GM23338 (cell line): Measurements from ENCODE around the gene DDX24. TPM values are rescaled to one million over a fixed set of nuclear protein-coding genes. Genes with fewer than 3 reads are reported as not detected.

Experiments
- ATAC-seq: fragments of 200-7000 bp; cut with Tn5 transposase; 3 replicates; pipeline ENCODE4 v1.9.1; 2020
- DNase-seq: peaks from one replicate; pipeline ENCODE4 v3.0.0-alpha.2; 2015; ENCODE audit warnings: low spot score
- H2AFZ ChIP-seq: fragments of 200-600 bp; sonication (generic); 2 replicates; pipeline ENCODE4 v1.8.0; 2016; ENCODE audit warnings: antibody characterized with exemption, mild to moderate bottlenecking, moderate library complexity
- H3F3A ChIP-seq: fragments of 200-600 bp; sonication (generic); replicated peaks from 2 replicates; pipeline ENCODE4 v1.8.0; 2017; ENCODE audit warnings: antibody characterized with exemption, mixed run types, low read depth
- H3K27ac ChIP-seq: fragments of 200-600 bp; sonication (generic); 2 replicates; pipeline ENCODE4 v1.6.1; 2016; ENCODE audit warnings: low read depth
- H3K27me3 ChIP-seq: fragments of 200-600 bp; sonication (generic); 2 replicates; pipeline ENCODE4 v1.8.0; 2016; ENCODE audit warnings: mild to moderate bottlenecking, mixed run types, moderate library complexity; ENCODE audit not compliant: insufficient read depth
- H3K36me3 ChIP-seq: fragments of 200-600 bp; sonication (generic); 2 replicates; pipeline ENCODE4 v1.8.0; 2016; ENCODE audit warnings: mild to moderate bottlenecking; ENCODE audit not compliant: insufficient read depth
- H3K4me1 ChIP-seq: fragments of 200-600 bp; sonication (generic); 2 replicates; pipeline ENCODE4 v1.8.0; 2016; ENCODE audit warnings: mild to moderate bottlenecking, moderate library complexity; ENCODE audit not compliant: insufficient read depth
- H3K4me2 ChIP-seq: fragments of 200-600 bp; sonication (generic); 2 replicates; pipeline ENCODE4 v1.7.1; 2017; ENCODE audit warnings: mixed run types
- H3K4me3 ChIP-seq: fragments of 200-600 bp; sonication (generic); 2 replicates; pipeline ENCODE4 v1.6.1; 2016; ENCODE audit warnings: mixed run types
- H3K79me2 ChIP-seq: fragments of 200-600 bp; sonication (generic); replicated peaks from 2 replicates; pipeline ENCODE4 v1.8.0; 2017; ENCODE audit warnings: mild to moderate bottlenecking; ENCODE audit not compliant: insufficient read depth
- H3K9me2 ChIP-seq: fragments of 200-600 bp; sonication (generic); 2 replicates; pipeline ENCODE4 v1.8.0; 2017; ENCODE audit not compliant: insufficient read depth
- H4K20me1 ChIP-seq: fragments of 200-600 bp; sonication (generic); replicated peaks from 2 replicates; pipeline ENCODE4 v1.8.0; 2017; ENCODE audit warnings: mild to moderate bottlenecking; ENCODE audit not compliant: insufficient read depth
- H3K27ac Mint-ChIP-seq: 2 replicates; pipeline ENCODE4 v1.8.0; 2020; ENCODE audit warnings: inconsistent platforms, mild to moderate bottlenecking, moderate library complexity, mixed read lengths
- H3K27me3 Mint-ChIP-seq: 3 replicates; pipeline ENCODE4 v1.8.0; 2022; ENCODE audit warnings: low read depth, mild to moderate bottlenecking, moderate library complexity, mixed read lengths, inconsistent platforms; ENCODE audit not compliant: insufficient read depth, poor library complexity
- H3K36me3 Mint-ChIP-seq: 3 replicates; pipeline ENCODE4 v1.8.0; 2021; ENCODE audit warnings: low read depth, mild to moderate bottlenecking, inconsistent platforms, moderate library complexity, mixed read lengths
- H3K4me1 Mint-ChIP-seq: 3 replicates; pipeline ENCODE4 v1.8.0; 2020; ENCODE audit warnings: mild to moderate bottlenecking, inconsistent platforms, mixed read lengths
- H3K4me3 Mint-ChIP-seq: 3 replicates; pipeline ENCODE4 v1.8.0; 2021; ENCODE audit warnings: moderate library complexity, mild to moderate bottlenecking, inconsistent platforms, mixed read lengths
- H3K9me3 Mint-ChIP-seq: 3 replicates; pipeline ENCODE4 v1.8.0; 2020; ENCODE audit warnings: moderate library complexity, mild to moderate bottlenecking, inconsistent platforms, mixed read lengths
- CREB1 ChIP-seq: fragments of 250-450 bp; sonication (Bioruptor Pico); IDR thresholded peaks from 2 replicates; pipeline ENCODE4 v1.5.0; 2020; ENCODE audit warnings: low read depth, mild to moderate bottlenecking, moderate library complexity
- ETS1 ChIP-seq: IDR thresholded peaks from 2 replicates; pipeline ENCODE4 v1.6.1; 2016; ENCODE audit warnings: antibody characterized with exemption
- NANOG ChIP-seq: IDR thresholded peaks from 2 replicates; pipeline ENCODE4 v1.6.1; 2016; ENCODE audit warnings: antibody characterized with exemption, borderline replicate concordance
- POLR2AphosphoS5 ChIP-seq: IDR thresholded peaks from 2 replicates; pipeline ENCODE4 v1.6.1; 2016; ENCODE audit warnings: antibody characterized with exemption, low read depth
- REST ChIP-seq: IDR thresholded peaks from one replicate; pipeline ENCODE4 v1.6.1; 2018; ENCODE audit warnings: antibody characterized with exemption; ENCODE audit not compliant: unreplicated experiment
- STAT1 ChIP-seq: IDR thresholded peaks from one replicate; pipeline ENCODE4 v1.6.1; 2016; ENCODE audit warnings: antibody characterized with exemption; ENCODE audit not compliant: unreplicated experiment
- ZNF331 ChIP-seq: fragments of 250-450 bp; sonication (Bioruptor Pico); IDR thresholded peaks from 2 replicates; pipeline ENCODE4 v1.5.0; 2020; ENCODE audit warnings: low read depth, mild to moderate bottlenecking, moderate library complexity
- ZNF462 ChIP-seq: fragments of 250-450 bp; sonication (Bioruptor Pico); IDR thresholded peaks from 2 replicates; pipeline ENCODE4 v1.5.0; 2020; ENCODE audit warnings: mild to moderate bottlenecking, moderate library complexity
- polyA plus RNA-seq: library from polyadenylated mRNA; unstranded; fragments of >200 nt; fragmentation: Nextera tagmentation; extraction: Ambion mirVana; gene quantifications from 2 replicates; pipeline ENCODE4 v1.2.1, GENCODE V29; 2016
- total RNA-seq: library from RNA; depleted of rRNA; stranded (reverse); fragments of >200 nt; shearing (Covaris generic); gene quantifications from 2 replicates; pipeline ENCODE4 v1.2.3, GENCODE V29; 2014

Gene DDX24
- total and polyA plus RNA-seq, 2 experiments from 2014 or later = 150 to 265 TPM

- TF ChIP-seq REST = no peak
Measured at GRCh38 chr14:94080621-94081385, at the start of gene DDX24, which contains the start of gene IFI27L1 (continued).

- DNase-seq = peak; percentile 73
- H3K9me3 Mint-ChIP-seq = peaks cover 3% of the 10 kb centered on the region; the same call in 2 of the 3 replicates
- peak overlapping the region; percentile 85 for H3K27ac Mint-ChIP-seq
- Histone ChIP-seq H3K27me3 (no peaks in the 10 kb centered on the region), H3K9me2 (no peaks in the 10 kb centered on the region), H3K4me2 (peak overlapping the region; percentile 81), H3K27ac (peak overlapping the region; percentile 10; the same call in 1 of the 2 replicates), H3K4me1 (peaks cover 11% of the 10 kb centered on the region; the same call in 1 of the 2 replicates), H3F3A (no peaks in the 10 kb centered on the region), H3K79me2 (no peaks in the 10 kb centered on the region), H3K4me3 (peak overlapping the region; percentile 57), H4K20me1 (no peaks in the 10 kb centered on the region), H2AFZ (peak overlapping the region; percentile 80; the same call in 1 of the 2 replicates), H3K36me3 (no peaks in the 10 kb centered on the region)
- H3K27me3 Mint-ChIP-seq = peaks cover 5% of the 10 kb centered on the region
- peak; percentile 46 for ATAC-seq
- H3K4me3 Mint-ChIP-seq = peak overlapping the region; percentile 82
- H3K36me3 Mint-ChIP-seq = 0 out of 3 replicates have a peak, but pooled peaks cover under 1% of the 10 kb centered on the region
- H3K4me1 Mint-ChIP-seq = peaks cover 8% of the 10 kb centered on the region
- TF ChIP-seq REST = no peak
- no peak for TF ChIP-seq STAT1
- no peak for TF ChIP-seq ETS1
- no peak for TF ChIP-seq NANOG
- TF ChIP-seq ZNF462 (CRISPR knock-in tag) = no peak
- TF ChIP-seq POLR2AphosphoS5 = no peak
- no peak for TF ChIP-seq CREB1
- TF ChIP-seq ZNF331 (CRISPR knock-in tag) = no peak
Measured at GRCh38 chr14:94129758-94130414, 48.9 kb upstream of the DDX24 start.
